Stimulated activated CD8-positive, alpha-beta memory T cell treated with anti-CD3 and anti-CD28 coated beads, Interleukin-4, amount 100 ng/mL, for 1 hour (primary cell): Measurements from ENCODE around the gene PSG7.
"Not testable (repeated sequence)": the region's sequence is repeated elsewhere in the genome, so short reads cannot be mapped to it uniquely, and the experiment has no call there.

Source experiments
- DNase-seq, 2 donors: peaks; one replicate each; pipeline ENCODE4 v3.0.0-alpha.2; 2020; ENCODE audit warnings: low read depth in 2 of 2, low spot score in 1 of 2

PSG7 gene

GRCh38 chr19:42937107-42937506, at the start of gene PSG7:
Gene PSG7 (minus strand): TSS chr19:42937207. CDS start chr19:42937076, 131 bp downstream.
- not testable (repeated sequence) for DNase-seq

- DNase-seq: no peak
These were observed 48.6 kb upstream of the PSG7 start for GRCh38 chr19:42985588-42985987.

GRCh38 chr19:42982111-42982510, 45.1 kb upstream of the PSG7 start:
- not testable (repeated sequence) for DNase-seq

- DNase-seq: not testable (repeated sequence)
These were observed 34.4 kb upstream of the PSG7 start for GRCh38 chr19:42971451-42971850.

GRCh38 chr19:42965176-42965575, 28.2 kb upstream of the PSG7 start:
- DNase-seq: no peak

GRCh38 chr19:42961119-42961518, 24.1 kb upstream of the PSG7 start:
- DNase-seq: no peak

GRCh38 chr19:42952126-42952525, 15.1 kb upstream of the PSG7 start:
- not testable (repeated sequence) for DNase-seq

- DNase-seq: not testable (repeated sequence)
These were observed 14.5 kb upstream of the PSG7 start for GRCh38 chr19:42951476-42951875.

GRCh38 chr19:42942187-42942789, 5.3 kb upstream of the PSG7 start:
- no peak for DNase-seq

- not testable (repeated sequence) for DNase-seq
These were observed 2.3 kb downstream of the PSG7 start for GRCh38 chr19:42934726-42935125.

GRCh38 chr19:42934183-42934582, 2.8 kb downstream of the PSG7 start:
- not testable (repeated sequence) for DNase-seq

- DNase-seq: not testable (repeated sequence)
These were observed 3.6 kb downstream of the PSG7 start for GRCh38 chr19:42933412-42933811.

- DNase-seq: not testable (repeated sequence)
These were observed 4.4 kb downstream of the PSG7 start for GRCh38 chr19:42932485-42933101.

- DNase-seq: not testable (repeated sequence)
These were observed 6.8 kb downstream of the PSG7 start for GRCh38 chr19:42930214-42930613.

GRCh38 chr19:42928896-42929295, 8.1 kb downstream of the PSG7 start:
- DNase-seq: no peak

GRCh38 chr19:42926781-42927180, 10.2 kb downstream of the PSG7 start:
- DNase-seq: no peak

GRCh38 chr19:42923106-42923505, 13.9 kb downstream of the PSG7 start:
- DNase-seq: not testable (repeated sequence)

GRCh38 chr19:42920971-42921370, 16.0 kb downstream of the PSG7 start:
- not testable (repeated sequence) for DNase-seq

- no peak for DNase-seq
These were observed 17.3 kb downstream of the PSG7 start for GRCh38 chr19:42919757-42920079.

- DNase-seq: not testable (repeated sequence)
These were observed 17.8 kb downstream of the PSG7 start for GRCh38 chr19:42919070-42919756.

- not testable (repeated sequence) for DNase-seq
These were observed 18.5 kb downstream of the PSG7 start for GRCh38 chr19:42918377-42919069.

- DNase-seq: not testable (repeated sequence)
These were observed 19.4 kb downstream of the PSG7 start, which contains the start of gene PSG6 for GRCh38 chr19:42917634-42918033. Gene PSG6 (minus strand): TSS chr19:42917894. CDS start chr19:42917792, 102 bp downstream.
